ENCODE data around the gene KLHL3. TPM values are rescaled to one million over a fixed set of nuclear protein-coding genes. Genes with fewer than 3 reads are reported as not detected.

Gene KLHL3
- total RNA-seq, 1 donor from 2014 or later: 6.7 TPM

GRCh38 chr5:137629646-137630045, 106.2 kb downstream of the KLHL3 start:
- intact Hi-C loops (cut with DNase I): no loop called here
- peak; percentile 92 for TF ChIP-seq CTCF (IDR thresholded peaks at IDR 0.05)
- H3K4me1 ChIP-seq: peaks cover 10% of the 10 kb centered on the region
- DNase-seq (no peak), ATAC-seq (peak; percentile 68 to 84)
- no peaks in the 10 kb centered on the region for H3K9me3 ChIP-seq
- H3K36me3 ChIP-seq: peaks cover 5% of the 10 kb centered on the region
- H3K27ac ChIP-seq: peak overlapping the region; percentile 9
- no peak overlapping the region for H3K4me3 ChIP-seq
- H3K27me3 ChIP-seq (ENCODE audit: low read depth): no peaks in the 10 kb centered on the region

- DNase-seq (no peak), ATAC-seq (no peak)
- H3K4me1 ChIP-seq: peaks cover 10% of the 10 kb centered on the region
- TF ChIP-seq CTCF (IDR thresholded peaks at IDR 0.05): no peak
- no peak overlapping the region for H3K27ac ChIP-seq
- H3K9me3 ChIP-seq: no peaks in the 10 kb centered on the region
- no peak overlapping the region for H3K4me3 ChIP-seq
- no peaks in the 10 kb centered on the region for H3K27me3 ChIP-seq (ENCODE audit: low read depth)
- intact Hi-C loops (cut with DNase I): no loop called here
- H3K36me3 ChIP-seq: peaks cover 5% of the 10 kb centered on the region
These were observed 108.2 kb downstream of the KLHL3 start for GRCh38 chr5:137627706-137628105.

- H3K4me1 ChIP-seq: peaks cover 10% of the 10 kb centered on the region
- H3K36me3 ChIP-seq: peaks cover 5% of the 10 kb centered on the region
- no peak overlapping the region for H3K4me3 ChIP-seq
- no peak overlapping the region for H3K27ac ChIP-seq
- no peaks in the 10 kb centered on the region for H3K27me3 ChIP-seq (ENCODE audit: low read depth)
- DNase-seq: no peak
- no peak for TF ChIP-seq CTCF (IDR thresholded peaks at IDR 0.05)
- H3K9me3 ChIP-seq: no peaks in the 10 kb centered on the region
- intact Hi-C loops (cut with DNase I): no loop called here
- ATAC-seq: no peak
These were observed 108.6 kb downstream of the KLHL3 start for GRCh38 chr5:137627293-137627692.

- intact Hi-C loops (cut with DNase I): no loop called here
- no peak overlapping the region for H3K27ac ChIP-seq
These were observed 111.0 kb downstream of the KLHL3 start for GRCh38 chr5:137624786-137625349.

GRCh38 chr5:137622850-137623249, 113.0 kb downstream of the KLHL3 start:
- H3K9me3 ChIP-seq: no peaks in the 10 kb centered on the region
- intact Hi-C loops (cut with DNase I): no loop called here
- peaks cover 5% of the 10 kb centered on the region for H3K36me3 ChIP-seq
- H3K4me3 ChIP-seq: no peak overlapping the region
- DNase-seq (peak; percentile 87), ATAC-seq (peak; percentile 79 to 80)
- no peak overlapping the region for H3K27ac ChIP-seq
- peaks cover 9% of the 10 kb centered on the region for H3K4me1 ChIP-seq
- TF ChIP-seq CTCF (IDR thresholded peaks at IDR 0.05): no peak
- no peaks in the 10 kb centered on the region for H3K27me3 ChIP-seq (ENCODE audit: low read depth)

More at GRCh38 chr5:137624786-137625349, 111.0 kb downstream of the KLHL3 start:
- Histone ChIP-seq H3K4me3 (no peak overlapping the region), H3K27me3 (ENCODE audit: low read depth) (no peaks in the 10 kb centered on the region), H3K9me3 (no peaks in the 10 kb centered on the region), H3K4me1 (peaks cover 4% of the 10 kb centered on the region), H3K36me3 (peaks cover 5% of the 10 kb centered on the region)
- no peak for DNase-seq
- ATAC-seq: no peak
- no peak for TF ChIP-seq CTCF (IDR thresholded peaks at IDR 0.05)
